GM12878 (cell line): ENCODE measurements around the gene GPR146. TPM values are rescaled to one million over a fixed set of nuclear protein-coding genes. Genes with fewer than 3 reads are reported as not detected.

Experiments used
- ATAC-seq: fragments of 200-7000 bp; cut with Tn5 transposase; 3 replicates; pipeline ENCODE4 v1.9.1; 2020; ENCODE audit warnings: mild to moderate bottlenecking, moderate library complexity
- BruUV-seq: library from RNA; stranded (reverse); fragments of 400-500 nt; replicated peaks from 2 replicates; lab custom pipeline; 2021; lab: Mats Ljungman, UMichigan
- CTCF ChIA-PET: fragments of 300-600 bp; sonication (Branson Sonifier 250); formaldehyde crosslinking; extraction: SDS; loops from one replicate; lab custom pipeline; 2021; ENCODE audit warnings: inconsistent platforms; lab: Yijun Ruan, JAX
- POLR2A ChIA-PET: fragments of 350-600 bp; formaldehyde crosslinking; extraction: SDS; loops from one replicate; lab custom pipeline; 2021; ENCODE audit warnings: inconsistent platforms; lab: Charles Lee
- RAD21 ChIA-PET: fragments of 300-600 bp; sonication (Branson Sonifier 250); formaldehyde crosslinking; loops from one replicate; lab custom pipeline; 2023; ENCODE audit warnings: antibody characterized with exemption; ENCODE audit not compliant: unreplicated experiment; lab: Charles Lee
- SMC1A ChIA-PET: fragments of 300-600 bp; sonication (Branson Sonifier 250); formaldehyde crosslinking; loops from one replicate; lab custom pipeline; 2023; ENCODE audit not compliant: unreplicated experiment, uncharacterized antibody; lab: Charles Lee
- DNase-seq: peaks from one replicate; pipeline ENCODE4 v3.0.0-alpha.2; 2011; ENCODE audit warnings: low read depth, low spot score
- FAIRE-seq: peaks from 3 replicates; lab custom pipeline; 2011; peaks lifted over from hg19 to GRCh38; lab: Jason Lieb, UNC
- H2AFZ ChIP-seq: 2 replicates; pipeline ENCODE4 v1.6.0; 2011; ENCODE audit warnings: low read depth, low read length, control low read depth; ENCODE audit not compliant: control insufficient read depth
- H3K27ac ChIP-seq: 2 replicates; pipeline ENCODE4 v1.5.1; 2011; ENCODE audit warnings: control low read depth; ENCODE audit not compliant: control insufficient read depth, insufficient read depth
- H3K27me3 ChIP-seq, 2 experiments: replicated peaks in 1 of 2; 2 replicates each; pipeline versions ENCODE4 v1.6.0 to v1.6.1; 2011; ENCODE audit warnings: low read length in 1 of 2; ENCODE audit not compliant: control insufficient read depth in 2 of 2, insufficient read depth in 2 of 2
- H3K36me3 ChIP-seq, 2 experiments: 2 replicates each; pipeline ENCODE4 v1.5.1; 2011; ENCODE audit warnings: low read length in 1 of 2; ENCODE audit not compliant: control insufficient read depth in 2 of 2, insufficient read depth in 2 of 2
- H3K4me1 ChIP-seq: 2 replicates; pipeline ENCODE4 v1.6.1; 2011; ENCODE audit warnings: mild to moderate bottlenecking, low read length, moderate library complexity, mixed read lengths; ENCODE audit not compliant: control insufficient read depth, insufficient read depth
- H3K4me2 ChIP-seq: 2 replicates; pipeline ENCODE4 v1.6.0; 2011; ENCODE audit warnings: control low read depth; ENCODE audit not compliant: control insufficient read depth, insufficient read depth
- H3K4me3 ChIP-seq: fragments of 200-600 bp; sonication (generic); 2 replicates; pipeline ENCODE4 v1.5.1; 2016
- H3K79me2 ChIP-seq: 2 replicates; pipeline ENCODE4 v1.6.0; 2011; ENCODE audit warnings: low read length; ENCODE audit not compliant: control insufficient read depth, insufficient read depth
- H3K9ac ChIP-seq: 2 replicates; pipeline ENCODE4 v1.8.0; 2011; ENCODE audit warnings: low read length, control low read depth, mixed read lengths; ENCODE audit not compliant: control insufficient read depth, insufficient read depth
- H3K9me3 ChIP-seq: replicated peaks from 3 replicates; pipeline ENCODE4 v1.5.1; 2011; ENCODE audit warnings: mild to moderate bottlenecking, low read length; ENCODE audit not compliant: control insufficient read depth, insufficient read depth
- H4K20me1 ChIP-seq: 2 replicates; pipeline ENCODE4 v1.6.0; 2011; ENCODE audit not compliant: control insufficient read depth, insufficient read depth
- BCLAF1 ChIP-seq: fragments of 450-650 bp; IDR thresholded peaks from 2 replicates; pipeline ENCODE4 v1.6.1; 2017; ENCODE audit warnings: antibody characterized with exemption, mild to moderate bottlenecking, moderate library complexity
- E2F4 ChIP-seq: IDR thresholded peaks from 2 replicates; pipeline ENCODE4 v1.6.1; 2012; ENCODE audit warnings: low read depth, low read length, improper control_type of control experiment
- FOXK2 ChIP-seq: fragments of 450-650 bp; IDR thresholded peaks from 2 replicates; pipeline ENCODE4 v1.6.1; 2017; ENCODE audit warnings: mild to moderate bottlenecking, moderate library complexity
- HCFC1 ChIP-seq: fragments of 150-350 bp; IDR thresholded peaks from 2 replicates; pipeline ENCODE4 v1.6.1; 2014; ENCODE audit warnings: low read length
- JUNB ChIP-seq: IDR thresholded peaks from 2 replicates; pipeline ENCODE4 v1.6.1; 2016; ENCODE audit warnings: antibody characterized with exemption, mild to moderate bottlenecking
- PAX5 ChIP-seq: IDR thresholded peaks from 2 replicates; pipeline ENCODE4 v1.6.1; 2011; ENCODE audit warnings: low read depth, low read length, borderline replicate concordance
- PRDM15 ChIP-seq: fragments of 450-650 bp; formaldehyde crosslinking; IDR thresholded peaks from 2 replicates; pipeline ENCODE4 v1.4.0; 2020; ENCODE audit warnings: mild to moderate bottlenecking, moderate library complexity
- SMAD1 ChIP-seq: fragments of 450-650 bp; IDR thresholded peaks from 2 replicates; pipeline ENCODE4 v1.6.1; 2018; ENCODE audit warnings: mild to moderate bottlenecking, low read depth; ENCODE audit not compliant: partially characterized antibody
- SREBF2 ChIP-seq: IDR thresholded peaks from 2 replicates; pipeline ENCODE4 v1.6.1; 2012; ENCODE audit warnings: mild to moderate bottlenecking, low read length
- USF1 ChIP-seq: IDR thresholded peaks from 2 replicates; pipeline ENCODE4 v1.6.1; 2011; ENCODE audit warnings: borderline replicate concordance, low read depth, mild to moderate bottlenecking, moderate library complexity, mixed read lengths, low read length; ENCODE audit not compliant: insufficient read depth; ENCODE audit errors: extremely low read length
- ZNF384 ChIP-seq: IDR thresholded peaks from 2 replicates; pipeline ENCODE4 v1.6.1; 2012; ENCODE audit warnings: low read depth, mild to moderate bottlenecking, low read length, improper control_type of control experiment, borderline replicate concordance
- ZNF622 ChIP-seq: fragments of 450-650 bp; IDR thresholded peaks from 2 replicates; pipeline ENCODE4 v1.6.1; 2017; ENCODE audit warnings: mild to moderate bottlenecking, inconsistent platforms
- ZZZ3 ChIP-seq: IDR thresholded peaks from 2 replicates; pipeline ENCODE4 v1.6.1; 2011; ENCODE audit warnings: low read depth; ENCODE audit not compliant: control insufficient read depth, insufficient read length
- WGBS: methylation state at CpG from one replicate; pipeline ENCODE4 v1.1.6; 2016; ENCODE audit warnings: low lambda C conversion rate; ENCODE audit not compliant: insufficient replicate concordance, insufficient coverage; ENCODE audit errors: missing lambda C conversion rate; 5-methylcytosine and 5-hydroxymethylcytosine counted together
- in situ Hi-C: fragments of 300-500 bp; cut with MboI; formaldehyde crosslinking; loops from 9 replicates; pipeline ENCODE4 v1.14.3; 2018; ENCODE audit warnings: mixed read lengths
- intact Hi-C: fragments of 100-400 bp; cut with micrococcal nuclease; formaldehyde crosslinking; loops from one replicate; pipeline ENCODE4 v1.14.2; 2022; ENCODE audit not compliant: unreplicated experiment
- polyA plus RNA-seq, 11 experiments: library from polyadenylated mRNA; depleted of rRNA in 4 of 11; unstranded in 6 of 11; stranded (reverse) in 5 of 11; fragments of >200 nt; fragmentation: Nextera tagmentation in 4 of 11; fragmentation: Illumina TruSeq in 1 of 11; extraction: Ambion mirVana in 4 of 11; extraction: Trizol in 1 of 11; gene quantifications; 1 replicate in 1 of 11; 2 replicates in 10 of 11; pipeline versions ENCODE4 v1.2.1 to v1.2.3, GENCODE V29; 2011 to 2016; ENCODE audit warnings: inconsistent platforms in 2 of 11, missing spikeins in 2 of 11, low read depth in 1 of 11
- total RNA-seq, 4 experiments: library from RNA; depleted of rRNA in 3 of 4; stranded (reverse); fragments of >200 nt in 3 of 4; fragmentation: Illumina TruSeq in 1 of 4; extraction: Trizol in 1 of 4; gene quantifications; 2 replicates each; pipeline versions ENCODE4 v1.2.1 to v1.2.3, GENCODE V29; 2013 to 2021

Gene GPR146
- total and polyA plus RNA-seq, 10 of the 15 experiments (the other 5 are each of a cell fraction or from before 2014, with no cell fraction given): 0.19 to 12.0 (median 0.54) TPM; not detected in 2

GRCh38 chr7:1106793-1107421, 62.6 kb downstream of the GPR146 start (continued):
- TF ChIP-seq BCLAF1: no peak
- no peak for TF ChIP-seq SREBF2
- TF ChIP-seq ZNF384: no peak
- TF ChIP-seq, all 136 proteins: peak for 0

GRCh38 chr7:1108264-1108920, 64.0 kb downstream of the GPR146 start:
- Histone ChIP-seq H3K27me3 (no peaks in the 10 kb centered on the region), H3K4me2 (no peak overlapping the region), H3K36me3 (peaks cover 0 to 1% of the 10 kb centered on the region in 2 experiments; a peak in 3 of 4 replicates), H3K79me2 (peaks cover 4% of the 10 kb centered on the region), H2AFZ (no peak overlapping the region), H4K20me1 (no peaks in the 10 kb centered on the region), H3K9ac (no peak overlapping the region), H3K4me1 (peaks cover 27% of the 10 kb centered on the region), H3K9me3 (no peaks in the 10 kb centered on the region), H3K27ac (no peak overlapping the region), H3K4me3 (no peak overlapping the region)
- ChIA-PET RAD21 (interaction anchor here (1.1 kb wide), 1 partner anchor 115 kb away, joined by 4 read pairs; no protein-coding TSS in a partner anchor), POLR2A (interaction anchor here (0.6 kb wide), 1 partner anchor 455 kb away, joined by 3 read pairs; no protein-coding TSS in a partner anchor), SMC1A (no interaction called here), CTCF (no interaction called here)
- DNase-seq (no peak), FAIRE-seq (no peak), ATAC-seq (no peak)
- over 99% methylated on average over 23 of the region's 30 CpGs for WGBS
- intact Hi-C loops: no loop called here
- no TSS peak for BruUV-seq
- in situ Hi-C loops: no loop called here
- TF ChIP-seq E2F4 (no peak), JUNB (no peak), PAX5 (no peak), SMAD1 (no peak), USF1 (no peak), PRDM15 (CRISPR knock-in tag) (no peak), FOXK2 (no peak), ZZZ3 (no peak), HCFC1 (no peak), ZNF622 (no peak)
